SU-DHL-6 (cell line): ENCODE measurements around the gene CXXC5.

Source experiments
- CTCF ChIP-seq: fragments of 200-600 bp; sonication (generic); IDR thresholded peaks from one replicate; pipeline ENCODE4 v1.5.1; 2017; ENCODE audit warnings: antibody characterized with exemption, mild to moderate bottlenecking, low read length, moderate library complexity; ENCODE audit not compliant: insufficient read depth, poor library complexity, severe bottlenecking
- EZH2phosphoT487 ChIP-seq: fragments of 200-600 bp; sonication (generic), shearing (Covaris generic); conservative IDR thresholded peaks from 2 replicates; pipeline ENCODE4 v1.6.1; 2018; ENCODE audit warnings: mild to moderate bottlenecking, antibody characterized with exemption, low read length, moderate library complexity, mixed read lengths

- TF ChIP-seq CTCF (no peak), EZH2phosphoT487 (no peak)
Measured at GRCh38 chr5:139692148-139692547, 44.0 kb downstream of the CXXC5 start.
